ENCODE data around the gene OPA1. TPM values are rescaled to one million over a fixed set of nuclear protein-coding genes. Genes with fewer than 3 reads are reported as not detected.

The OPA1 gene
- total and polyA plus RNA-seq, 2 donors from 2014 or later, result 18.1 to 56.3 TPM

- intact Hi-C loops (cut with DNase I), result loop anchor here (10.0 kb wide), 1 partner anchor 760 kb away; no protein-coding TSS in a partner anchor
- Histone ChIP-seq H3K27ac (ENCODE audit: low read depth in 2 of 2, low read length in 2 of 2) (no peak overlapping the region), H3K4me1 (ENCODE audit: control insufficient read depth in 2 of 3, insufficient read depth in 2 of 3, low read depth in 1 of 3, low read length in 3 of 3) (no peaks in the 10 kb centered on the region), H3K9ac (ENCODE audit: low read length in 3 of 3) (no peak overlapping the region), H3K4me3 (ENCODE audit: low read length in 3 of 3) (no peak overlapping the region), H3K9me3 (ENCODE audit: control insufficient read depth in 2 of 3, insufficient read depth in 1 of 3, low read length in 3 of 3) (no peaks in the 10 kb centered on the region), H3K27me3 (ENCODE audit: control insufficient read depth, insufficient read depth, low read length) (no peaks in the 10 kb centered on the region), H3K36me3 (ENCODE audit: control insufficient read depth in 2 of 3, insufficient read depth in 3 of 3, low read length in 3 of 3) (no peaks in the 10 kb centered on the region)
- FAIRE-seq, result no peak
- DNase-seq, result no peak
- no peak for TF ChIP-seq CTCF (IDR thresholded peaks at IDR 0.05; ENCODE audit: borderline replicate concordance, extremely low read depth, insufficient read depth)
Observed at GRCh38 chr3:193574488-193575070, 18.4 kb upstream of the OPA1 start.

DNA sequence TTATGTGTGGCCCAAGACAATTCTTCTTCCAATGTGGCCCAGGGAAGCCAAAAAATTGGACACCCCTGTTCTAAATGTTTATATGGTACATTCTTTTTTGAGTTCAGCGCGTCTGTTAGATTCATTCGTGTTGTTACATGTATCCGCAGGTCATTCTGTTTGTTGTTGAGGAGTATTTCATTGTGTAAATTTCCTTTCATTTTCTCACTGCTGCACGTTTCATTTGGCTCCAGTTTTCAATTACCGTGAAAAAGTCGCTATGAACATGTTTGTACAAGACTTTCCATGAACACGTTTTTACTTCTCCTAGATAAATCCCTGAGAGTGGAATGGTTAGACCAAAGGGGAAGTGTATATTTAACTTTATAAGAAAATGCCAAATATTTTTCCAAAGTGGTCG, 7.5 kb upstream of the OPA1 start:
- intact Hi-C loops (cut with DNase I), result no loop called here
- no peak for FAIRE-seq
- TF ChIP-seq CTCF (IDR thresholded peaks at IDR 0.05; ENCODE audit: borderline replicate concordance, extremely low read depth, insufficient read depth), result no peak

DNA sequence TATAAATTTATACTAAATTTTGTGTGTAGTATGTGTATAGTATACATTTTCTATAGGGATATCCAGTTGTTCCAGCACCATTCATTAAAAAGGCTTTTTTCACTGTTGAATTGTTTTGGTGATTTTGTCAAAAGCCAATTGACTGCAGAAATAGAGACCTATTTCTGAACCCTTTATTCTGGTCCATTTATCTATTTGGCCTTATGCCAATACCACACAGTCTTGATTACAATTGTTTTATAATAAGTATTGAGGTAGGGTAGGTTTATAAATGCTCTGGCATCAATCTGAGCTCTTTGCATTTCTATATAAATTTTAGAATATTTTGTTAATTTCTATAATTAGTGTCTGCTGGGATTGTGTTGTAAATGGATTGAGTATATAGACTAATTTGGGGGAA, 6.5 kb upstream of the OPA1 start:
- no peaks in the 10 kb centered on the region for H3K4me1 ChIP-seq (ENCODE audit: control insufficient read depth in 2 of 3, insufficient read depth in 2 of 3, low read depth in 1 of 3, low read length in 3 of 3)
- H3K9me3 ChIP-seq (ENCODE audit: control insufficient read depth in 2 of 3, insufficient read depth in 1 of 3, low read length in 3 of 3), result no peaks in the 10 kb centered on the region
- no peaks in the 10 kb centered on the region for H3K36me3 ChIP-seq (ENCODE audit: control insufficient read depth in 2 of 3, insufficient read depth in 3 of 3, low read length in 3 of 3)
- H3K27me3 ChIP-seq (ENCODE audit: control insufficient read depth, insufficient read depth, low read length), result no peaks in the 10 kb centered on the region
- no peak overlapping the region for H3K27ac ChIP-seq (ENCODE audit: low read depth in 2 of 2, low read length in 2 of 2)
- intact Hi-C loops (cut with DNase I), result no loop called here
- no peak overlapping the region for H3K9ac ChIP-seq (ENCODE audit: low read length in 3 of 3)
- no peak for FAIRE-seq
- no peak overlapping the region for H3K4me3 ChIP-seq (ENCODE audit: low read length in 3 of 3)
- TF ChIP-seq CTCF (IDR thresholded peaks at IDR 0.05; ENCODE audit: borderline replicate concordance, extremely low read depth, insufficient read depth), result no peak
- no peak for DNase-seq

More for the DNA sequence above, 7.5 kb upstream of the OPA1 start:
- Histone ChIP-seq H3K4me1 (ENCODE audit: control insufficient read depth in 2 of 3, insufficient read depth in 2 of 3, low read depth in 1 of 3, low read length in 3 of 3) (no peaks in the 10 kb centered on the region), H3K27ac (ENCODE audit: low read depth in 2 of 2, low read length in 2 of 2) (no peak overlapping the region), H3K36me3 (ENCODE audit: control insufficient read depth in 2 of 3, insufficient read depth in 3 of 3, low read length in 3 of 3) (no peaks in the 10 kb centered on the region), H3K9me3 (ENCODE audit: control insufficient read depth in 2 of 3, insufficient read depth in 1 of 3, low read length in 3 of 3) (no peaks in the 10 kb centered on the region), H3K9ac (ENCODE audit: low read length in 3 of 3) (no peak overlapping the region), H3K4me3 (ENCODE audit: low read length in 3 of 3) (no peak overlapping the region), H3K27me3 (ENCODE audit: control insufficient read depth, insufficient read depth, low read length) (no peaks in the 10 kb centered on the region)
- no peak for DNase-seq

DNA sequence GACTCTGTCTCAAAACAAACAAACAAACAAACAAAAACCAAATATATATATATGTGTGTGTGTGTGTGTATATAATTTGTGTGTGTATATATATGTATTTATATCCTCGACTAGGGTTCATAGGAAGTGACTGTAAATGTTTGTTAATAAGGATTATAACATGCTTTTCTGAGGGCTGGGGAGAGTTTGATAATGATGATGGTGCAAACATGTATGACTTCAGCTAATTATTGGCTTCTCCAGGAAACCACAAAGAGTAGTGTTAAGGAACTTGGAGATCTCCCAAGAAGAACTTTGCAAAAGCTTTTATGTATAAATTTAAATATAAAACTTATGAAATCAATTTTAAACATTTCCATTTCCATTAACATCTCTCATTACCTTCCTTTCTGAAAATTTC, 3.9 kb upstream of the OPA1 start:
- H3K27ac ChIP-seq (ENCODE audit: low read depth in 2 of 2, low read length in 2 of 2), result no peak overlapping the region
- no peaks in the 10 kb centered on the region for H3K36me3 ChIP-seq (ENCODE audit: control insufficient read depth in 2 of 3, insufficient read depth in 3 of 3, low read length in 3 of 3)
- no peak for TF ChIP-seq CTCF (IDR thresholded peaks at IDR 0.05; ENCODE audit: borderline replicate concordance, extremely low read depth, insufficient read depth)
- FAIRE-seq (no peak), DNase-seq (no peak)
- H3K9me3 ChIP-seq (ENCODE audit: control insufficient read depth in 2 of 3, insufficient read depth in 1 of 3, low read length in 3 of 3), result no peaks in the 10 kb centered on the region
- H3K4me3 ChIP-seq (ENCODE audit: low read length in 3 of 3), result no peak overlapping the region
- intact Hi-C loops (cut with DNase I), result no loop called here
- H3K4me1 ChIP-seq (ENCODE audit: control insufficient read depth in 2 of 3, insufficient read depth in 2 of 3, low read depth in 1 of 3, low read length in 3 of 3), result peaks cover 0 to 4% (median 2%) of the 10 kb centered on the region in 3 donors
- H3K9ac ChIP-seq (ENCODE audit: low read length in 3 of 3), result no peak overlapping the region
- H3K27me3 ChIP-seq (ENCODE audit: control insufficient read depth, insufficient read depth, low read length), result no peaks in the 10 kb centered on the region
